ENCODE measurements around the gene RBM28. TPM values are rescaled to one million over a fixed set of nuclear protein-coding genes. Genes with fewer than 3 reads are reported as not detected.

The RBM28 gene
- total RNA-seq, 2 donors from 2014 or later = 38.9 to 52.3 TPM

Other genes with a start within 250 kb of the RBM28 start
- gene LEP, start 102.6 kb downstream of the RBM28 start, total RNA-seq = not detected
- gene PRRT4, start 17.8 kb upstream of the RBM28 start, total RNA-seq = under 1 TPM; 0.14 to 0.70 TPM
- 10 to 100 TPM; 39.5 to 41.3 TPM for gene IMPDH1, start 66.1 kb upstream of the RBM28 start, total RNA-seq
- gene HILPDA, start 112.0 kb upstream of the RBM28 start, total RNA-seq = 10 to 100 TPM; 42.7 to 59.9 TPM
- 10 to 100 TPM; 33.9 to 35.9 TPM for gene METTL2B, start 132.8 kb upstream of the RBM28 start, total RNA-seq

All from activated T-cell treated with anti-CD3 and anti-CD28 coated beads, Interleukin-2, amount 50 U/mL, for 72 hours (primary cell).